Keratinocyte (primary cell): ENCODE data around the gene NXPE4. TPM values are rescaled to one million over a fixed set of nuclear protein-coding genes. Genes with fewer than 3 reads are reported as not detected.
"Not testable (repeated sequence)": the region's sequence is repeated elsewhere in the genome, so short reads cannot be mapped to it uniquely, and the experiment has no call there.

ENCODE experiments used
- DNase-seq: peaks from one replicate; pipeline ENCODE4 v3.0.0-alpha.2; 2011; ENCODE audit warnings: low read depth, missing footprints, low spot score
- FAIRE-seq: peaks from 2 replicates; lab custom pipeline; 2011; peaks lifted over from hg19 to GRCh38; lab: Jason Lieb, UNC
- H2AFZ ChIP-seq: 2 replicates; pipeline ENCODE4 v1.6.0; 2012; ENCODE audit warnings: low read length, control low read depth, inconsistent platforms; ENCODE audit not compliant: control insufficient read depth
- H3K27ac ChIP-seq: 2 replicates; pipeline ENCODE4 v1.5.1; 2011; ENCODE audit warnings: low read length; ENCODE audit not compliant: control insufficient read depth, insufficient read depth
- H3K27me3 ChIP-seq: 3 replicates; pipeline ENCODE4 v1.6.0; 2011; ENCODE audit warnings: low read length; ENCODE audit not compliant: control insufficient read depth, insufficient read depth; ENCODE audit errors: extremely low read depth
- H3K36me3 ChIP-seq, 2 experiments: 2 replicates in 1 of 2; 3 replicates in 1 of 2; pipeline ENCODE4 v1.5.1; 2011; ENCODE audit warnings: low read length in 2 of 2, mild to moderate bottlenecking in 1 of 2; ENCODE audit not compliant: control insufficient read depth in 2 of 2, insufficient read depth in 2 of 2; ENCODE audit errors: extremely low read depth in 1 of 2
- H3K4me1 ChIP-seq: 3 replicates; pipeline ENCODE4 v1.5.1; 2011; ENCODE audit warnings: low read length; ENCODE audit not compliant: control insufficient read depth, insufficient read depth; ENCODE audit errors: extremely low read depth
- H3K4me2 ChIP-seq: 3 replicates; pipeline ENCODE4 v1.6.0; 2011; ENCODE audit warnings: low read depth, low read length; ENCODE audit not compliant: control insufficient read depth, insufficient read depth; ENCODE audit errors: extremely low read depth
- H3K4me3 ChIP-seq, 3 experiments: fragments of 200-600 bp in 1 of 3; sonication (generic) in 1 of 3; 2 replicates in 2 of 3; 3 replicates in 1 of 3; pipeline ENCODE4 v1.5.1; 2011 to 2016; ENCODE audit warnings: low read length in 3 of 3, mild to moderate bottlenecking in 3 of 3, control low read depth in 2 of 3, inconsistent platforms in 1 of 3, low read depth in 1 of 3, mixed read lengths in 1 of 3, mixed run types in 1 of 3, moderate library complexity in 1 of 3; ENCODE audit not compliant: control insufficient read depth in 2 of 3, insufficient read depth in 2 of 3; ENCODE audit errors: extremely low read depth in 1 of 3
- H3K79me2 ChIP-seq: 2 replicates; pipeline ENCODE4 v1.6.0; 2012; ENCODE audit warnings: low read length; ENCODE audit not compliant: control insufficient read depth, insufficient read depth
- H3K9ac ChIP-seq: 3 replicates; pipeline ENCODE4 v1.6.0; 2011; ENCODE audit warnings: low read length; ENCODE audit not compliant: control insufficient read depth, insufficient read depth; ENCODE audit errors: extremely low read depth
- H3K9me1 ChIP-seq: 3 replicates; pipeline ENCODE4 v1.6.0; 2011; ENCODE audit warnings: low read length; ENCODE audit not compliant: control insufficient read depth, insufficient read depth; ENCODE audit errors: extremely low read depth
- H3K9me3 ChIP-seq: 2 replicates; pipeline ENCODE4 v1.5.1; 2012; ENCODE audit warnings: low read depth, low read length; ENCODE audit not compliant: control insufficient read depth
- H4K20me1 ChIP-seq: 3 replicates; pipeline ENCODE4 v1.6.0; 2011; ENCODE audit warnings: low read length; ENCODE audit not compliant: control insufficient read depth, insufficient read depth; ENCODE audit errors: extremely low read depth
- EZH2 ChIP-seq: IDR thresholded peaks from one replicate; pipeline ENCODE4 v1.6.1; 2012; ENCODE audit warnings: inconsistent platforms, mild to moderate bottlenecking, low read length, moderate library complexity
- dilution Hi-C: fragments of 300-500 bp; cut with MboI; formaldehyde crosslinking; loops from one replicate; pipeline ENCODE4 v1.7.0; 2020; ENCODE audit warnings: low sequenced_read_pairs; ENCODE audit not compliant: extremely low pct_ligation_motif_present
- polyA plus RNA-seq, 5 experiments: library from polyadenylated mRNA; depleted of rRNA in 3 of 5; stranded (reverse) in 3 of 5; stranded (forward) in 1 of 5; unstranded in 1 of 5; fragments of >200 nt; gene quantifications; 1 replicate in 1 of 5; 2 replicates in 3 of 5; 3 replicates in 1 of 5; pipeline versions ENCODE4 v1.2.1 to v1.2.3, GENCODE V29; 2011 to 2012; ENCODE audit warnings: missing spikeins in 2 of 5, low read depth in 1 of 5, low replicate concordance in 1 of 5
- TF ChIP-seq, protein P1 (sequence below), 3 experiments: IDR thresholded peaks in 1 of 3; conservative IDR thresholded peaks in 1 of 3; optimal IDR thresholded peaks in 1 of 3; 2 replicates in 2 of 3; 3 replicates in 1 of 3; pipeline versions ENCODE3 to v1.5.1; 2011; ENCODE audit warnings: low read length in 3 of 3, mild to moderate bottlenecking in 3 of 3, moderate library complexity in 2 of 3, control low read depth in 1 of 3, inconsistent platforms in 1 of 3; ENCODE audit not compliant: insufficient read depth in 2 of 3; ENCODE audit errors: extremely low read depth in 1 of 3

NXPE4 gene
- polyA plus RNA-seq, 1 donor (not counting 4 experiments of a cell fraction or from before 2014, with no cell fraction given) = not detected

GRCh38 chr11:114609429-114609828 lies 13.8 kb upstream of the NXPE4 start:
- H3K27me3 ChIP-seq = no peaks in the 10 kb centered on the region
- H3K79me2 ChIP-seq = no peaks in the 10 kb centered on the region
- DNase-seq (no peak), FAIRE-seq (no peak)
- H3K4me2 ChIP-seq = no peak overlapping the region
- H3K36me3 ChIP-seq = no peaks in the 10 kb centered on the region
- no peak overlapping the region for H3K27ac ChIP-seq
- H3K4me3 ChIP-seq = no peak overlapping the region
- no peak overlapping the region for H3K9ac ChIP-seq
- TF ChIP-seq, protein P1, sequence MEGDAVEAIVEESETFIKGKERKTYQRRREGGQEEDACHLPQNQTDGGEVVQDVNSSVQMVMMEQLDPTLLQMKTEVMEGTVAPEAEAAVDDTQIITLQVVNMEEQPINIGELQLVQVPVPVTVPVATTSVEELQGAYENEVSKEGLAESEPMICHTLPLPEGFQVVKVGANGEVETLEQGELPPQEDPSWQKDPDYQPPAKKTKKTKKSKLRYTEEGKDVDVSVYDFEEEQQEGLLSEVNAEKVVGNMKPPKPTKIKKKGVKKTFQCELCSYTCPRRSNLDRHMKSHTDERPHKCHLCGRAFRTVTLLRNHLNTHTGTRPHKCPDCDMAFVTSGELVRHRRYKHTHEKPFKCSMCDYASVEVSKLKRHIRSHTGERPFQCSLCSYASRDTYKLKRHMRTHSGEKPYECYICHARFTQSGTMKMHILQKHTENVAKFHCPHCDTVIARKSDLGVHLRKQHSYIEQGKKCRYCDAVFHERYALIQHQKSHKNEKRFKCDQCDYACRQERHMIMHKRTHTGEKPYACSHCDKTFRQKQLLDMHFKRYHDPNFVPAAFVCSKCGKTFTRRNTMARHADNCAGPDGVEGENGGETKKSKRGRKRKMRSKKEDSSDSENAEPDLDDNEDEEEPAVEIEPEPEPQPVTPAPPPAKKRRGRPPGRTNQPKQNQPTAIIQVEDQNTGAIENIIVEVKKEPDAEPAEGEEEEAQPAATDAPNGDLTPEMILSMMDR (optimal IDR thresholded peaks at IDR 0.05 in 1 of 3, IDR thresholded peaks at IDR 0.05 in 1 of 3, conservative IDR thresholded peaks at IDR 0.05 in 1 of 3; ENCODE audit: extremely low read depth in 1 of 3, insufficient read depth in 2 of 3, low read length in 3 of 3) = no peak
- no peak for TF ChIP-seq EZH2
- H3K9me1 ChIP-seq = no peaks in the 10 kb centered on the region
- H3K4me1 ChIP-seq = no peaks in the 10 kb centered on the region
- H2AFZ ChIP-seq = no peak overlapping the region
- no peaks in the 10 kb centered on the region for H4K20me1 ChIP-seq
- dilution Hi-C loops = no loop called here
- peaks cover 5% of the 10 kb centered on the region for H3K9me3 ChIP-seq

DNA sequence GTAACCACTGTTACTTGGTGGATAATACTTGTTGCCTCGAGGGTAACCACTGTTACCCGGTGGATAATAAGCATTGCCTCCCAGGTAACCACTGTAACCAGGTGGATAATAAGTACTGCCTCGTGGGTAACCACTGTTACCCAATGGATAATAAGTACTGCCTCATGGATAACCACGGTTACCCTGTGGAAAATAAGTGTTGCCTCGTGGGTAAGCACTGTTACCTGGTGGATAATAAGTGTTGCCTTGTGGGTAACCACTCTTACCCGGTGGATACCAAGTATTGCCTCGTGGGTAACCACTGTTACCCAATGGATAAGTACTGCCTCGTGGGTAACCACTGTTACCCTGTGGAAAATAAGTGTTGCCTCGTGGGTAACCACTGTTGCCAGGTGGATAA lies 13.0 kb upstream of the NXPE4 start:
- H4K20me1 ChIP-seq, H3K9me3 ChIP-seq, DNase-seq, FAIRE-seq, H3K4me1 ChIP-seq, dilution Hi-C loops, H3K4me3 ChIP-seq, H3K27ac ChIP-seq, H3K9me1 ChIP-seq, H3K4me2 ChIP-seq, H3K36me3 ChIP-seq, H3K27me3 ChIP-seq, H2AFZ ChIP-seq, H3K9ac ChIP-seq, H3K79me2 ChIP-seq: not testable (repeated sequence)

- no peaks in the 10 kb centered on the region for H3K9me1 ChIP-seq
- H3K9ac ChIP-seq = no peak overlapping the region
- no peaks in the 10 kb centered on the region for H3K4me1 ChIP-seq
- FAIRE-seq (no peak), DNase-seq (no peak)
- H3K27ac ChIP-seq = no peak overlapping the region
- no peaks in the 10 kb centered on the region for H3K27me3 ChIP-seq
- H2AFZ ChIP-seq = no peak overlapping the region
- H4K20me1 ChIP-seq = no peaks in the 10 kb centered on the region
- H3K36me3 ChIP-seq = no peaks in the 10 kb centered on the region
- H3K9me3 ChIP-seq = peaks cover 5% of the 10 kb centered on the region
- no peak for TF ChIP-seq EZH2
- dilution Hi-C loops = no loop called here
- H3K79me2 ChIP-seq = no peaks in the 10 kb centered on the region
- no peak overlapping the region for H3K4me2 ChIP-seq
- no peak overlapping the region for H3K4me3 ChIP-seq
Observed at GRCh38 chr11:114607753-114608459, 12.3 kb upstream of the NXPE4 start.

DNA sequence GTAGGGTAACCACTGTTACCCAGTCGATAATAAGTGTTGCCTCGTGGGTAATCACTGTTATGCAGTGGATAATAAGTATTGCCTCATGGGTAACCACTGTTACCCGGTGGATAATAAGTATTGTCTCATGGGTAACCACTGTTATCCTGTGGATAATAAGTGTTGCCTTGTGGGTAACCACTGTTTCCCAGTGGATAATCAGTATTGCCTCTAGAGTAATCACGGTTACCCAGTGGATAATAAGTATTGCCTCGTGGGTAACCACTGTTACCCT lies 11.2 kb upstream of the NXPE4 start:
- FAIRE-seq, H3K9ac ChIP-seq, H3K4me1 ChIP-seq, H3K27me3 ChIP-seq, H3K27ac ChIP-seq, H3K36me3 ChIP-seq, H3K4me2 ChIP-seq, H3K9me3 ChIP-seq, DNase-seq, H3K79me2 ChIP-seq, H3K9me1 ChIP-seq, H2AFZ ChIP-seq, H4K20me1 ChIP-seq, dilution Hi-C loops, H3K4me3 ChIP-seq: not testable (repeated sequence)
